Right kidney (tissue), 1 donor: ENCODE results near the gene FLVCR1.
"Not testable (repeated sequence)": the region's sequence is repeated elsewhere in the genome, so short reads cannot be mapped to it uniquely, and the experiment has no call there.

Experiments used
- DNase-seq: peaks from one replicate; pipeline ENCODE4 v3.0.0-alpha.2; 2016

FLVCR1 gene

GRCh38 chr1:212858461-212859265 lies 588 bp downstream of the FLVCR1 start:
- peak; percentile 86 for DNase-seq

- DNase-seq, result no peak
Measured at GRCh38 chr1:212860713-212861581, 2.9 kb downstream of the FLVCR1 start.

- no peak for DNase-seq
Measured at GRCh38 chr1:212862111-212862690, 4.1 kb downstream of the FLVCR1 start.

- DNase-seq, result not testable (repeated sequence)
Measured at GRCh38 chr1:212863345-212863744, 5.3 kb downstream of the FLVCR1 start.

GRCh38 chr1:212864201-212864600 lies 6.1 kb downstream of the FLVCR1 start:
- DNase-seq, result no peak

- no peak for DNase-seq
Measured at GRCh38 chr1:212867192-212867591, 9.1 kb downstream of the FLVCR1 start.

GRCh38 chr1:212871976-212872375 lies 13.9 kb downstream of the FLVCR1 start:
- DNase-seq, result no peak

GRCh38 chr1:212873518-212873917 lies 15.4 kb downstream of the FLVCR1 start:
- no peak for DNase-seq

GRCh38 chr1:212878418-212878817 lies 20.3 kb downstream of the FLVCR1 start:
- DNase-seq, result no peak

- no peak for DNase-seq
Measured at GRCh38 chr1:212879947-212880690, 22.0 kb downstream of the FLVCR1 start.

- DNase-seq, result no peak
Measured at GRCh38 chr1:212884592-212884991, 26.5 kb downstream of the FLVCR1 start.

GRCh38 chr1:212892108-212892507 lies 34.0 kb downstream of the FLVCR1 start:
- DNase-seq, result no peak

- no peak for DNase-seq
Measured at GRCh38 chr1:212899845-212900244, 41.8 kb downstream of the FLVCR1 start.

GRCh38 chr1:212901290-212901689 lies 43.2 kb downstream of the FLVCR1 start:
- no peak for DNase-seq

- DNase-seq, result no peak
Measured at GRCh38 chr1:212902054-212902453, 44.0 kb downstream of the FLVCR1 start.

GRCh38 chr1:212903664-212904063 lies 45.6 kb downstream of the FLVCR1 start:
- DNase-seq, result no peak

GRCh38 chr1:212908071-212908470 lies 50.0 kb downstream of the FLVCR1 start:
- DNase-seq, result not testable (repeated sequence)

- DNase-seq, result no peak
Measured at GRCh38 chr1:212908971-212909370, 50.9 kb downstream of the FLVCR1 start.

- no peak for DNase-seq
Measured at GRCh38 chr1:212909652-212910063, 51.6 kb downstream of the FLVCR1 start.

GRCh38 chr1:212910213-212910612 lies 52.1 kb downstream of the FLVCR1 start:
- not testable (repeated sequence) for DNase-seq

- DNase-seq, result not testable (repeated sequence)
Measured at GRCh38 chr1:212913638-212914037, 55.6 kb downstream of the FLVCR1 start.

- DNase-seq, result not testable (repeated sequence)
Measured at GRCh38 chr1:212914110-212914509, 56.0 kb downstream of the FLVCR1 start.
